HepG2 (cell line): Measurements from ENCODE around the gene CAND1. TPM values are rescaled to one million over a fixed set of nuclear protein-coding genes. Genes with fewer than 3 reads are reported as not detected.

Experiments
- ATAC-seq: fragments of 200-7000 bp; cut with Tn5 transposase; 3 replicates; pipeline ENCODE4 v1.9.1; 2020; ENCODE audit warnings: mild to moderate bottlenecking, moderate library complexity
- BruUV-seq: library from RNA; stranded (reverse); fragments of 400-500 nt; replicated peaks from 2 replicates; lab custom pipeline; 2021; lab: Mats Ljungman, UMichigan
- CTCF ChIA-PET: fragments of 300-600 bp; formaldehyde crosslinking; extraction: SDS; loops from one replicate; lab custom pipeline; 2021; ENCODE audit warnings: low total read pairs, inconsistent platforms, low intra/inter-chr PET ratio; lab: Yijun Ruan, JAX
- POLR2A ChIA-PET: fragments of 350-600 bp; sonication (Branson Sonifier 250); formaldehyde crosslinking; loops from one replicate; lab custom pipeline; 2020; ENCODE audit warnings: antibody characterized with exemption, inconsistent platforms; lab: Yijun Ruan, JAX
- DNase-seq: peaks from one replicate; pipeline ENCODE4 v3.0.0-alpha.2; 2015; ENCODE audit warnings: low spot score
- FAIRE-seq: peaks from 3 replicates; lab custom pipeline; 2011; peaks lifted over from hg19 to GRCh38; lab: Jason Lieb, UNC
- H2AFZ ChIP-seq: one replicate; pipeline ENCODE4 v1.6.1; 2011; ENCODE audit warnings: low read length, inconsistent platforms
- H3K27ac ChIP-seq: fragments of 300-600 bp; 3 replicates; pipeline ENCODE4 v1.8.0; 2011; ENCODE audit warnings: mixed run types, mild to moderate bottlenecking, mixed read lengths, low read length, inconsistent platforms; ENCODE audit not compliant: insufficient read depth; ENCODE audit errors: extremely low read length
- H3K27me3 ChIP-seq, 2 experiments: fragments of 200-600 bp in 1 of 2; 2 replicates in 1 of 2; 3 replicates in 1 of 2; pipeline versions ENCODE4 v1.6.0 to v1.8.0; 2011; ENCODE audit warnings: low read length in 2 of 2, mild to moderate bottlenecking in 2 of 2, moderate library complexity in 2 of 2, inconsistent platforms in 1 of 2; ENCODE audit not compliant: insufficient read depth in 2 of 2, control insufficient read depth in 1 of 2
- H3K36me3 ChIP-seq, 2 experiments: fragments of 200-600 bp in 1 of 2; replicated peaks in 1 of 2; 2 replicates in 1 of 2; 3 replicates in 1 of 2; pipeline versions ENCODE4 v1.5.1 to v1.8.0; 2011; ENCODE audit warnings: low read length in 2 of 2, inconsistent platforms in 1 of 2; ENCODE audit not compliant: insufficient read depth in 2 of 2, control insufficient read depth in 1 of 2
- H3K4me1 ChIP-seq: 2 replicates; pipeline ENCODE4 v1.5.1; 2012; ENCODE audit warnings: low read length, inconsistent platforms; ENCODE audit not compliant: insufficient read depth
- H3K4me2 ChIP-seq: 2 replicates; pipeline ENCODE4 v1.6.0; 2011; ENCODE audit warnings: low read depth, low read length, inconsistent platforms
- H3K4me3 ChIP-seq, 3 experiments: fragments of 200-600 bp in 1 of 3; sonication (generic), shearing (Covaris generic) in 1 of 3; replicated peaks in 1 of 3; 2 replicates each; pipeline ENCODE4 v1.5.1; 2011 to 2016; ENCODE audit warnings: low read length in 3 of 3, inconsistent platforms in 2 of 3, low read depth in 2 of 3, mild to moderate bottlenecking in 2 of 3, control low read depth in 1 of 3, mixed read lengths in 1 of 3; ENCODE audit not compliant: insufficient read depth in 1 of 3
- H3K79me2 ChIP-seq: one replicate; pipeline ENCODE4 v1.6.1; 2011; ENCODE audit warnings: low read length, inconsistent platforms; ENCODE audit not compliant: insufficient read depth
- H3K9ac ChIP-seq: 2 replicates; pipeline ENCODE4 v1.6.0; 2011; ENCODE audit warnings: mild to moderate bottlenecking, low read depth, low read length, inconsistent platforms; ENCODE audit not compliant: insufficient read depth
- H3K9me3 ChIP-seq: 2 replicates; pipeline ENCODE4 v1.5.1; 2012; ENCODE audit warnings: mild to moderate bottlenecking, low read length
- H4K20me1 ChIP-seq: 2 replicates; pipeline ENCODE4 v1.6.0; 2011; ENCODE audit warnings: inconsistent platforms, mild to moderate bottlenecking, low read length, moderate library complexity; ENCODE audit not compliant: insufficient read depth
- ATM ChIP-seq: fragments of 450-650 bp; IDR thresholded peaks from 2 replicates; pipeline ENCODE4 v1.7.1; 2017; ENCODE audit warnings: mild to moderate bottlenecking, borderline replicate concordance
- CHD2 ChIP-seq: IDR thresholded peaks from 2 replicates; pipeline ENCODE4 v1.6.1; 2011; ENCODE audit warnings: low read depth, low read length, improper control_type of control experiment
- DR1 ChIP-seq: sonication (generic); formaldehyde crosslinking; IDR thresholded peaks from 2 replicates; pipeline ENCODE4 v1.8.0; 2021; ENCODE audit warnings: mild to moderate bottlenecking, missing genetic modification reagents, inconsistent platforms
- HES4 ChIP-seq: sonication (generic); formaldehyde crosslinking; IDR thresholded peaks from 2 replicates; pipeline ENCODE4 v1.9.0; 2021; ENCODE audit warnings: mild to moderate bottlenecking, missing genetic modification reagents, borderline replicate concordance
- JUN ChIP-seq: sonication (generic); formaldehyde crosslinking; IDR thresholded peaks from 2 replicates; pipeline ENCODE4 v1.4.0; 2020; ENCODE audit warnings: mild to moderate bottlenecking, missing genetic modification reagents
- MAFF ChIP-seq: IDR thresholded peaks from 2 replicates; pipeline ENCODE4 v1.6.1; 2011; ENCODE audit warnings: low read depth, low read length, improper control_type of control experiment
- NR1H2 ChIP-seq: sonication (generic); formaldehyde crosslinking; IDR thresholded peaks from 2 replicates; pipeline ENCODE4 v1.8.1; 2022; ENCODE audit warnings: low read depth, missing genetic modification reagents, borderline replicate concordance
- PATZ1 ChIP-seq: sonication (generic); formaldehyde crosslinking; IDR thresholded peaks from 2 replicates; pipeline ENCODE4 v1.4.0; 2020; ENCODE audit warnings: missing genetic modification reagents
- PAXIP1 ChIP-seq: sonication (generic); formaldehyde crosslinking; conservative IDR thresholded peaks from 2 replicates; pipeline ENCODE4 v1.4.0; 2020; ENCODE audit warnings: mild to moderate bottlenecking, missing genetic modification reagents, moderate library complexity
- THYN1 ChIP-seq: sonication (generic); formaldehyde crosslinking; IDR thresholded peaks from 2 replicates; pipeline ENCODE4 v1.8.1; 2023; ENCODE audit warnings: low read depth, mild to moderate bottlenecking, moderate library complexity, missing genetic modification reagents, borderline replicate concordance
- ZFP1 ChIP-seq: IDR thresholded peaks from 2 replicates; pipeline ENCODE4 v1.6.1; 2016
- ZFP36L2 ChIP-seq: sonication (generic); formaldehyde crosslinking; IDR thresholded peaks from 2 replicates; pipeline ENCODE4 v1.4.0; 2020; ENCODE audit warnings: missing genetic modification reagents
- ZFP82 ChIP-seq: sonication (generic); formaldehyde crosslinking; IDR thresholded peaks from 2 replicates; pipeline ENCODE4 v1.5.1; 2020; ENCODE audit warnings: mild to moderate bottlenecking, missing genetic modification reagents, borderline replicate concordance
- ZNF709 ChIP-seq: sonication (generic); formaldehyde crosslinking; IDR thresholded peaks from 2 replicates; pipeline ENCODE4 v1.5.0; 2020; ENCODE audit warnings: mild to moderate bottlenecking, missing genetic modification reagents
- ZNF713 ChIP-seq: sonication (generic); formaldehyde crosslinking; IDR thresholded peaks from 2 replicates; pipeline ENCODE4 v1.4.0; 2020; ENCODE audit warnings: mild to moderate bottlenecking, missing genetic modification reagents
- ZNF737 ChIP-seq: sonication (generic); formaldehyde crosslinking; IDR thresholded peaks from 2 replicates; pipeline ENCODE4 v1.5.0; 2020; ENCODE audit warnings: missing genetic modification reagents, mild to moderate bottlenecking, borderline replicate concordance
- ZNF839 ChIP-seq: sonication (generic); formaldehyde crosslinking; IDR thresholded peaks from 2 replicates; pipeline ENCODE4 v1.4.0; 2020; ENCODE audit warnings: missing genetic modification reagents, mild to moderate bottlenecking, borderline replicate concordance
- ZNF841 ChIP-seq: sonication (generic); formaldehyde crosslinking; IDR thresholded peaks from 2 replicates; pipeline ENCODE4 v1.8.1; 2023; ENCODE audit warnings: missing genetic modification reagents, borderline replicate concordance
- WGBS: methylation state at CpG from one replicate; pipeline ENCODE4 v1.1.6; 2017; ENCODE audit warnings: low lambda C conversion rate; 5-methylcytosine and 5-hydroxymethylcytosine counted together
- in situ Hi-C: cut with HindIII; loops from 2 replicates; pipeline ENCODE4 v1.10.0; 2017; ENCODE audit warnings: low pct_unique_long_range_greater_than_20kb; ENCODE audit not compliant: extremely low pct_ligation_motif_present
- intact Hi-C: fragments of 100-400 bp; cut with micrococcal nuclease; formaldehyde crosslinking; loops from one replicate; pipeline ENCODE4 v1.10.0; 2022; ENCODE audit not compliant: unreplicated experiment
- polyA plus RNA-seq, 8 experiments: library from polyadenylated mRNA; depleted of rRNA in 3 of 8; stranded (reverse) in 7 of 8; unstranded in 1 of 8; fragments of >200 nt; fragmentation: Illumina TruSeq in 4 of 8; extraction: Trizol in 4 of 8; gene quantifications; 2 replicates each; pipeline versions ENCODE4 v1.2.1 to v1.2.3, GENCODE V29; 2011 to 2016; ENCODE audit warnings: low read depth in 4 of 8, missing spikeins in 1 of 8, mixed read lengths in 1 of 8; ENCODE audit not compliant: insufficient read depth in 1 of 8
- total RNA-seq, 5 experiments: library from RNA; depleted of rRNA; stranded (reverse); fragments of >200 nt; fragmentation: Illumina TruSeq; extraction: Trizol; gene quantifications; 2 replicates each; pipeline ENCODE4 v1.2.3, GENCODE V29; 2016; ENCODE audit warnings: low read depth in 1 of 5
- TF ChIP-seq, protein P1 (sequence below): IDR thresholded peaks from 2 replicates; pipeline ENCODE4 v1.6.1; 2016; ENCODE audit warnings: missing compliant biosample characterization, missing genetic modification reagents, borderline replicate concordance

CAND1 gene
- total and polyA plus RNA-seq, 2 of the 13 experiments (the other 11 are each of a cell fraction or from before 2014, with no cell fraction given) = 56.2 to 138 TPM

DNA sequence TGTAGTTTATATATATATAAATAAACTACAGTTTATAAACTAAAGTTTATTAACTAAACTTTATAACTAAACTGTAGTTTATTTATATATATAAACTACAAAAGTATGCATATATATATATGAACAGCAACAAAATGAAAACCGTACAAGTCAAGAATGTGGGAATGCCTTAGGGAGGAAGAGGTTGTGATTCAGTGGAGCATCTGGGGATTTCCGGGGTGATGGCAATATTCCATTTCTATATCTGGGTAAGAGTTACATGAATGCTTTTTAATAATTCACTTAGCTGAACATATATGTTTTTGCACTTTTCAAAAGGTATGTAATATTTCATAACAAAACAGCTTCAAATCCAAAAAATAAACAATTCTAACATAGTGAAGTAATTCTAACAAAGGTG, 30.1 kb upstream of the CAND1 start (continued):
- no peak for TF ChIP-seq PATZ1
- no peak for TF ChIP-seq ZNF841
- no peak for TF ChIP-seq THYN1 (CRISPR knock-in tag)
- TF ChIP-seq MAFF = no peak

DNA sequence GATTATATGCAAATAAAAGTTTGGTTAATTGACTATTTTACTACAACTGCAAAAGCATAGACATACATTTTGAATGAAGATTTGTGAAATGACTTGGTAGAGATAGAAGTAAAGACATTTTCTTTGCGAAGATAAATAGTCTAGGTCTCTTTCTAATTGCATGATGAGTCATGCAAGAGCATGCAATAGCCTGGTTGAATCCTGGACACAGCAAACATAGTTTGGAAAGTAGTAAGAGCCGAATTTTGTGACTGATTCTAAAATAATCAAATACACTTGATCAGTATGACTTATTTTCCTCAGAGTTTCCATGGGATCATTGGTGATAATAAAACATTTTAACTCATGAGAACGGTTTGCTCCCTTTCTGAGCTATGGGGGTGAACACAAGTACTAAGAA, 27.7 kb upstream of the CAND1 start:
- no peaks in the 10 kb centered on the region for H3K36me3 ChIP-seq
- H3K27me3 ChIP-seq = no peaks in the 10 kb centered on the region; a peak in 1 of 5 replicates
- no peak overlapping the region for H3K4me2 ChIP-seq
- ChIA-PET CTCF (no interaction called here), POLR2A (no interaction called here)
- no TSS peak for BruUV-seq
- H3K4me1 ChIP-seq = no peaks in the 10 kb centered on the region
- no peak for DNase-seq
- no peaks in the 10 kb centered on the region for H4K20me1 ChIP-seq
- H3K79me2 ChIP-seq = no peaks in the 10 kb centered on the region
- no peak overlapping the region for H2AFZ ChIP-seq
- H3K9ac ChIP-seq = no peak overlapping the region
- H3K27ac ChIP-seq = no peak overlapping the region
- 0% methylated on average over 3 of the region's 3 CpGs for WGBS
- no peaks in the 10 kb centered on the region for H3K9me3 ChIP-seq
- in situ Hi-C loops (no loop called here), intact Hi-C loops (no loop called here)
- FAIRE-seq = no peak
- H3K4me3 ChIP-seq = no peak overlapping the region
- ATAC-seq = no peak
- TF ChIP-seq ZNF737 (CRISPR knock-in tag) (no peak), DR1 (CRISPR knock-in tag) (no peak), ZFP1 (CRISPR knock-in tag) (no peak), HES4 (CRISPR knock-in tag) (no peak), ZFP36L2 (no peak), ZNF709 (no peak), CHD2 (no peak), JUN (no peak), ATM (no peak), ZFP82 (no peak), ZNF713 (CRISPR knock-in tag) (no peak), PAXIP1 (CRISPR knock-in tag) (no peak), ZNF839 (CRISPR knock-in tag) (no peak), NR1H2 (no peak)
- TF ChIP-seq, protein P1, sequence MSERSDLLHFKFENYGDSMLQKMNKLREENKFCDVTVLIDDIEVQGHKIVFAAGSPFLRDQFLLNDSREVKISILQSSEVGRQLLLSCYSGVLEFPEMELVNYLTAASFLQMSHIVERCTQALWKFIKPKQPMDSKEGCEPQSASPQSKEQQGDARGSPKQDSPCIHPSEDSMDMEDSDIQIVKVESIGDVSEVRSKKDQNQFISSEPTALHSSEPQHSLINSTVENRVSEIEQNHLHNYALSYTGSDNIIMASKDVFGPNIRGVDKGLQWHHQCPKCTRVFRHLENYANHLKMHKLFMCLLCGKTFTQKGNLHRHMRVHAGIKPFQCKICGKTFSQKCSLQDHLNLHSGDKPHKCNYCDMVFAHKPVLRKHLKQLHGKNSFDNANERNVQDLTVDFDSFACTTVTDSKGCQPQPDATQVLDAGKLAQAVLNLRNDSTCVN = no peak
